HG03354 (cell line): Measurements from ENCODE around the gene NCAPH2.

Experiments
- ATAC-seq: cut with Tn5 transposase; IDR thresholded peaks from one replicate; pipeline ENCODE4 v1.9.1; 2021; ENCODE audit warnings: mild to moderate bottlenecking; ENCODE audit not compliant: unreplicated experiment, poor library complexity, severe bottlenecking

The NCAPH2 gene

GRCh38 chr22:50473855-50474671 lies 34.0 kb upstream of the NCAPH2 start:
- no peak for ATAC-seq

DNA sequence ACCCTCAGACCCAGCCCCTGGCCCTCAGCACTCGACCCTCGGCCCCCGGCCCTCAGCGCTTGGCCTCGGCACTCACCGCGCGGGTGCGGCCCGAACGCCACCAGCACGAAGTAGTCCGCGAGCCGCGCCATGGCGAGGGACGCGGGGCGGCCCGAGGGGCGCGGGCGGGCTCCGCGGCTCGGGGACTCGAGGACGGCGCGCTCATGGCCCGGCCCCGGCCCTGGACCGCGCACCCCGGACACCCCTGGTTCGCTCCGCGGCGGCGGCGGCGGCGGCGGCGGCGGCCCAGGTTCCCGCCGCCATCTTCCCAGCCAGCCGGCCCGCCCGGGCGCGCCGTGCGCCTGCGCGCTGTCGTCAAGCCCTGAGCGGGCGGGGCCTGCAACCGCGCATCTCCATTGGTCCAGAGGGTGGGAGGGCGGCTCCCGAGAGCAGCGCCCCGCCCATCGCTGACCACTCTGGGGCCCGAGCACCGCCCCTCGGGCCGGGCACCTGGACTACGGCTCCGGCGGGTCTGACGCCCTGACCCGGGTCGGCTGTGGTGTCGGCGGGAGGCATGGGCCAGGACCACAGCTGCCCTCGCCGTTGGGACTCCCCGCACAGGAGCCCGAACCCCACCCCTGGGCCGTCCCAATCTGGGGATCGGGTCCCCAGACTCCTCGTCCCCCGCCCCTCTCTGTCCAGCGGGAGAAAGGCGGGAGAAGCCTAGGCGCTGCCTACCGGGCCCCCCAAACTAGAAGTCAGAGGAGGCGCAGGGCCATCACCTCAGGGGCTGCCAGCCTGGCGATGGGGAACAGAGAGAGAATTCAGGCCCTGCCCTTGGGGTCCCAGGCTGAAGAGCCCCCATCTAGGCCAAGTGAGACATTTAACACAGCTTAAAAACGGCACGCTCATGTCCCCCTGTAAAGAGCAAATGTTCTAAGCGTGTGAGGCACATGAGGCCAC lies 33.0 kb upstream of the NCAPH2 start, which contains the start of gene SBF1:
TSS of gene SBF1 (minus strand) at position 326 of the 942 bp plus-strand sequence. CDS start at position 131, 195 bp downstream.
- peak; percentile 70 for ATAC-seq

DNA sequence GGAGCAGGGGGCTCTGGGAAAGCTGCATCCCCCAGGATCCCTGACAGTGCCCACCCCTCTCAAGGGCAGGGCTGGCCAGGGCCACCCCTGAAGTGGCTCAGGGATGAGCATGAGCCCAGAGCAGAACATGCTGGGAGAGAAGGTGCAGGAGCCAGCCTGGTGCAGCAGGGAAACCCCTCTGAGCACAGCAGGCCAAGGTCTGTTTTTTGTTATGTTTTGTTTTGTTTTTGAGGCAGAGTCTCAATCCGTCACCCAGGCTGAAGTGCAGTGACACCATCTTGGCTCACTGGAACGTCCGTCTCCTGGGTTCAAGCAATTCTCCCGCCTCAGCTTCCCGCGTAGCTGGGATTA lies 32.4 kb upstream of the NCAPH2 start:
- ATAC-seq, result no peak

DNA sequence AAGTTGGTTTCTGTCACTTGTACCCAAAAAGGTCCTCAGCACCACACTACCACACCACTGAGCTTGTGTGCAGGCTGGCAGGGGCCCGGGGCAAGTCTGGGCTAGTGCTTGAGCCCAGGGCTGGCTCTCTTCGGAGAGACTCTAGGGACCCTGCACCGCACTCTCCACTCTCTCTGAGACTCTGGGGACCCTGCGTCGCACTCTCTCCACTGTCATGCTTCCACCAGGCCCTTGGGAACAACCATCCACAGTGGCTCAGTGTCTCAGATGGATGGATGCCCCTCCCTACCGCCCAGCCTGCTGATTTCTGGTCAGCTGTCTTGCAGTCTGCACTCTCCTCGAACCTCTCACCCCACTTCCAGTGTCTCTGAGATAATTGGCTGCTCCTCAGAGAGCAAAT lies 31.2 kb upstream of the NCAPH2 start:
- no peak for ATAC-seq

GRCh38 chr22:50477923-50478322 lies 30.1 kb upstream of the NCAPH2 start:
- ATAC-seq, result no peak

DNA sequence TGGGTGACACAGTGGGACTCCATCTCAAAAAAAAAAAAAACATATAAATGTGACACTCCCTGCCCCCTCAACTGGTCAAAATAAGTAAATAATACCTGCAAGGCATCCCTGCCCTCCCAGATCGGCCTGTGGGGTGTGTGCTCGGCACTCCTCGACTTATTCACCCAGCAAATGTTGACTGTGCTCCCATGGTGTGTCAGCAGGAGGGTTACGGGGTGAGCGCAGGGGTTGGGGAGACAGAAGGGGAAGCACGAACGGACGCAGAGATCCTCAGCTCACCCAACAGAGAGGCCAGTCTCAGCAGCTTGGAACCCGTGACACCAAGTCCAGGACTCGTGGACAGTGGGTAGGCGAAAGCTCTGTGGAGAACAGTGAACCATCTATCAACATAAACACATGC lies 28.3 kb upstream of the NCAPH2 start:
- no peak for ATAC-seq

DNA sequence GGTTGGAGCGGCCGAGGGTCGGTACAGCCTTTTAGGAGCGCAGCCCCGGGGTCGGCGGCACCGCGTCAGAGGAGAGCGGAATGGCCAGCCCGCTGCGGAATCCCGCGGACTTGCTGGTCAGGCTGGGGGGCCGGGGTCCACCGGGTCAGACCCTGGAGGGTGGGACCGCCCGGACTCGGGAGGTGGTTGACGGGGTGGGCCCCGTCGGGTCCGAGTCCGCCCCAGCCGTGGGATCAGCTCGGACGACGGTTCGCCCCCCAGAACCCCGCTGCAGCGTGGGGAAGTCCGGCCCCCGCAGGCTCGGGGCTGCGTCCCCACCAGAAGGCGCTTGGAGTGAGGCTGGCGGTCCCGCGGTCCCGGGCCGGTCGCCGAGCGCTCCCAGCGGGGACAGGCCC lies 27.0 kb upstream of the NCAPH2 start:
- ATAC-seq, result no peak

- ATAC-seq, result no peak
These were observed 26.5 kb upstream of the NCAPH2 start, which contains the start of gene ADM2 for GRCh38 chr22:50481440-50482106. TSS of gene ADM2 (plus strand) at chr22:50481543. CDS start at chr22:50481848, 305 bp downstream.

DNA sequence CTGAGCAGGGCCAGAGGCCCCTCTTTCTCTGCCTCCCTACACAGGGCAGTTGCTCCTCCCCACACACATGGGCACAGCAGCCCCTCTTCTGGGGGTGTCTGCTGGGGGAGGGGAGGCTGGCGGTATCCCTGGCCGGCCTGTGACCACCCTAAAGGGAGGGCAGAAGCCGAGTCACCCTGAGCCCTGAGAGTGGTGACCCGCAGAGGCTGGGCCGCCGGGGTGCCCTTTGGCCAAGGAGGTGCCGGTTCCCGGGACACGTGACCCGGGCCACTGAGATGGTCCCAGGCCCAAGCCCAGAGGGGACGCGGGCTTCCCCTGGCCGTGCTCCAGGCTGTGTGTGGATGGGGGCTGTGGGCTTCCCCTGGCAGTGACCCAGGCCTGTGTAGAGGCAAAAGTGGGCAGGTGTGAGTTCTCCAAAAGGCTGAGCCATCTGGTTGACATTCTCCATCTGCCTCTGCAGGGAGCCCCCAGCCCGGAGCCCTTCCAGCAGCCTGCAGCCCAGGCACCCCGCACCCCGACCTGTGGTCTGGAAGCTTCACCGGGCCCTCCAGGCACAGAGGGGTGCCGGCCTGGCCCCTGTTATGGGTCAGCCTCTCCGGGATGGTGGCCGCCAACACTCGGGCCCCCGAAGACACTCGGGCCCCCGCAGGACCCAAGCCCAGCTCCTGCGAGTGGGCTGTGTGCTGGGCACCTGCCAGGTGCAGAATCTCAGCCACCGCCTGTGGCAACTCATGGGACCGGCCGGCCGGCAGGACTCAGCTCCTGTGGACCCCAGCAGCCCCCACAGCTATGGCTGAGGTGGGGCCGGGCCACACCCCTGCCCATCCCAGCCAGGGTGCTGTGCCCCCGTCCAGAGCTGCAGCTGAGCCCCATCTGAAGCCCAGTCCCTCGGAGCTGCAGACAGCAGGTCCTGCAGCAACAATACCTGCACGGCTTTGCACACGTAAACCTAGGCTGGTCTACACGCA lies 25.6 kb upstream of the NCAPH2 start:
- ATAC-seq, result no peak

GRCh38 chr22:50483106-50483505 lies 24.9 kb upstream of the NCAPH2 start:
- no peak for ATAC-seq

GRCh38 chr22:50483556-50483955 lies 24.5 kb upstream of the NCAPH2 start:
- no peak for ATAC-seq

DNA sequence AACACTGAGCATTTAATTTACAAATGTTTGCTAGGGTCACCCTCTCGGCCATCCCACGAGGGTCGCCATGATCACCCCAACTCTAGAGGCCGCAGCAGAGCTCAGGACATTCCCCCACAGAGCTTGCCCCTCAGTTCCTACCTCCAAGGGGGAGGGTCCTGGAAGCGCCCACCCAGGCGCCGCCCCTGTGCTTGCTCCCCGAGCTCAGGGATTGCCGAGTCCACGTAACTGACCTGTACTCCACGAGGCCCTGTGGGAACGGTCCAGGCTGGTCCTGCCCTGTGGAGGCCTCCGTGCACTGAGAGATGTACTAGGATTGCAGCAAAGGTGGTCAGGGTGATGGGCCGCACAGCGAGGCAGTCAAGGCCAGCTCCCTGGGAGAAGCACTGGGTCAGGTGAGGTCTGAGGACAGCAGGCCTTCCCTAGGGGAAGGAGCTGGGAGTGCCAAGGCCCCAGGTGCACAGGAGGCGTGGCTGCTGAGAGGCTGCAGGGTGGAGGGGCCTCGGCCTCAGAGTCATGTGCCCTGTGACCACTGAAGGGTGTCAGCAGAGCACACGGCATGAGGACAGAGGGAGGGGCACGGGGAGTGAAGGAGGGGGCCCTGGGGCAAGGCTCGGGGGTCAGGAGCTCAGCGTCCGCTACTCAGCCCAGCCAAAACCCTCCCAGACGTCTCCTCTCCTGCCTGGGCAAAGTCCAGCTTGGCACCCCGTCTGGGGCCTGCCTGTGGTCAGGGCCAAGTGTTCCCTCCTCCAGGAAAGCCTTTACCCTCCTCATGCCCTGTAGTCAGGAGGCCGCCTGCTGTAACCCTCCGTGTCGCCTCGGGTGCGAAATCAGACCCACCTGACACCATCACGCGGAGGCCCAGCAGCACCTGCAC lies 23.8 kb upstream of the NCAPH2 start:
- ATAC-seq, result no peak

- no peak for ATAC-seq
These were observed 22.5 kb upstream of the NCAPH2 start for GRCh38 chr22:50485221-50486131.

DNA sequence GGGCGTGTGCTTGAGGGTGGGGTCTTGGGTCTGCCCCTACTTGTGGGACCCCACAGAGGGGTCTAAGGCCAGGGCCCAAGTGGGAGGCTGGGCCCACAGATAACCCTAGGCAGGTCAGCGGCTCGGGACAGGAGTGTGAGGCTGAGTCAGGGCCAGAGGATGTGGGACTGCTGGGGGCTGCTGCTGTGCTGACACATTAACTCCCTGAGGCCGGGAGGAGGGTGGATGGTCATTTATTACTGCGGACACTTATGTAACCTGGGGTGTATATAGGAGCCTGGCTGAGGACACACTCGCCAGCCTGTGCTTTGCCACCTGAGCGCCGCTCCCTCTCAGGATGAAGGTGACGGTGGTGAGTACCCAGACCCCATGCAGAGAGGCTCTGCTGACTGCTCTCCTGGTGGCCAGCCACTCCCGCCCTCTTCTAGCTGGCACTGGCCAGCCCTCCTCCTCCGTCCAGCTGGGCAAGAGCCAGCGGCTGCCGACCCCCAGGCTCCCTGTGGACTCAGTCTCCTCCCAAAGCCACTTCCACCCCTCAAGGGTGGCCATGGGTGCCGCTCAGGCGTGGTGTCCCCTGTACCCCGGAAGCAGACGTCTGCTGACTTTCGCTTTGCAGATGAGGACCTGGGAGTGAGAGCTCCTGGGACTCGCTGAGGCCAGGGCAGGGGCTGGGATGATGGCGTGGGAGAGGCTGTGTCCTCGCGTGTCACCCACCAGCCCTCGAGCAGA lies 21.3 kb upstream of the NCAPH2 start, which contains the start of gene MIOX:
TSS of gene MIOX (plus strand) at position 299 of the 729 bp plus-strand sequence. CDS start at position 338, 39 bp downstream.
- no peak for ATAC-seq

- no peak for ATAC-seq
These were observed 20.6 kb upstream of the NCAPH2 start for GRCh38 chr22:50487290-50488005.
